ENCODE measurements around the gene METTL9. TPM values are rescaled to one million over a fixed set of nuclear protein-coding genes. Genes with fewer than 3 reads are reported as not detected.

Gene METTL9
- total and polyA plus RNA-seq, 2 of the 13 experiments (the other 11 are each of a cell fraction or from before 2014, with no cell fraction given) = 123 to 204 TPM

DNA sequence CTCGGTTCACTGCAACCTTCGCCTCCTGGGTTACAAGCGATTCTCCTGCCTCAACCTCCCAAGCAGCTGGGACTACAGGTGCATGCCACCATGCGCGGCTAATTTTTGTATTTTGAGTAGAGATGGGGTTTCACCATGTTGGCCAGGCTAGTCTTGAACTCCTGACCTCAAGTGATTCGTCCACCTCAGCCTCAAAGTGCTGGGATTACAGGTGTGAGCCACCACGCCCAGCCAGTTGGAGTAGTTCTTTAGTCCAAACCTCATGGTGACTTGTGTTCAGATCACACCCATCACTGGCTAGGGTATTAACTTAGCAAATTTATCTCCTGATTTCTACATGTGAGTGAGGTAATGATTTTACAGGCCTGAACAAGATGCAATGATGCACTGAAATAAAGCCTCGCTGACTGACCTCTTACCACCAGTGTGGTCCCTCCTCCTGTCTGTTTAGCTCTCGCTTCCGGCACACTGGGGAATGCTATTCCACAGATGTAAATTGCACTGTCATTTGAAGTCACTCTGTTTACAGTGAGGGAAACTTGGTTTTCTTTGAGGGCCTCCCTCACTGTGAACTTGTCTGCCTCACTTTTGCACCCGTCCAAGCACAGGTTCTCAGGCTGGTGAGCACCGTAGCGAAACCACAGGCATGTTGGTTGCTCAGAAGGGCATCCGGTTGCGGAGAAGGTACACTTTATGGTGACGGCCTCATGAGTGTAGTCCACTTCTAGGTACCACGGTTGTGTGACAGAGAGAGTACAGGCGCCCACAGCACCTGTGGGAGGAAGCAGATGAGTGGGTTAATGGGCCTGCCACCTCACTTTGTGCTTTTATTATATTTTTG is 47.6 kb downstream of the METTL9 start (continued):
- TF ChIP-seq, protein P1, sequence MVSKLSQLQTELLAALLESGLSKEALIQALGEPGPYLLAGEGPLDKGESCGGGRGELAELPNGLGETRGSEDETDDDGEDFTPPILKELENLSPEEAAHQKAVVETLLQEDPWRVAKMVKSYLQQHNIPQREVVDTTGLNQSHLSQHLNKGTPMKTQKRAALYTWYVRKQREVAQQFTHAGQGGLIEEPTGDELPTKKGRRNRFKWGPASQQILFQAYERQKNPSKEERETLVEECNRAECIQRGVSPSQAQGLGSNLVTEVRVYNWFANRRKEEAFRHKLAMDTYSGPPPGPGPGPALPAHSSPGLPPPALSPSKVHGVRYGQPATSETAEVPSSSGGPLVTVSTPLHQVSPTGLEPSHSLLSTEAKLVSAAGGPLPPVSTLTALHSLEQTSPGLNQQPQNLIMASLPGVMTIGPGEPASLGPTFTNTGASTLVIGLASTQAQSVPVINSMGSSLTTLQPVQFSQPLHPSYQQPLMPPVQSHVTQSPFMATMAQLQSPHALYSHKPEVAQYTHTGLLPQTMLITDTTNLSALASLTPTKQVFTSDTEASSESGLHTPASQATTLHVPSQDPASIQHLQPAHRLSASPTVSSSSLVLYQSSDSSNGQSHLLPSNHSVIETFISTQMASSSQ (IDR thresholded peaks at IDR 0.05; ENCODE audit: low read depth) = no peak
- TF ChIP-seq, protein P1 (CRISPR knock-in tag; IDR thresholded peaks at IDR 0.05; ENCODE audit: borderline replicate concordance) = 0 out of 2 replicates have a peak, but pooled peaks have one; percentile 36
- no peak for TF ChIP-seq ARHGAP35 (CRISPR knock-in tag; IDR thresholded peaks at IDR 0.05; ENCODE audit: borderline replicate concordance)

- no peak overlapping the region for H3K9ac ChIP-seq (ENCODE audit: insufficient read depth, low read depth, low read length)
- FAIRE-seq (no peak), DNase-seq (ENCODE audit: low spot score) (peak; percentile 45), ATAC-seq (peak; percentile 65)
- no peaks in the 10 kb centered on the region for H3K9me3 ChIP-seq (ENCODE audit: low read length)
- no TSS peak for BruUV-seq (replicated peaks)
- H3K79me2 ChIP-seq (ENCODE audit: insufficient read depth, low read length) = no peaks in the 10 kb centered on the region
- H3K4me1 ChIP-seq (ENCODE audit: insufficient read depth, low read length) = peaks cover 23% of the 10 kb centered on the region
- WGBS (ENCODE audit: low lambda C conversion rate) = 81% methylated on average over 9 of the region's 9 CpGs
- in situ Hi-C loops (cut with HindIII; ENCODE audit: extremely low pct_ligation_motif_present, low pct_unique_long_range_greater_than_20kb) (no loop called here), intact Hi-C loops (cut with micrococcal nuclease; ENCODE audit: unreplicated experiment) (no loop called here)
- H3K27me3 ChIP-seq (ENCODE audit: control insufficient read depth in 1 of 2, insufficient read depth in 2 of 2, low read length in 2 of 2) = no peaks in the 10 kb centered on the region
- H3K4me2 ChIP-seq (ENCODE audit: low read depth, low read length) = peak overlapping the region; percentile 13; the same call in 1 of the 2 replicates
- POLR2A ChIA-PET = no interaction called here
- no peak overlapping the region for H3K4me3 ChIP-seq (replicated peaks in 1 of 3; ENCODE audit: insufficient read depth in 1 of 3, low read depth in 2 of 3, low read length in 3 of 3)
- peaks cover 4 to 9% of the 10 kb centered on the region in 2 experiments; a peak in 3 of 5 replicates for H3K36me3 ChIP-seq (replicated peaks in 1 of 2; ENCODE audit: control insufficient read depth in 1 of 2, insufficient read depth in 2 of 2, low read length in 2 of 2)
- peaks cover 3% of the 10 kb centered on the region; the same call in 1 of the 2 replicates for H4K20me1 ChIP-seq (ENCODE audit: insufficient read depth, low read length)
- CTCF ChIA-PET (ENCODE audit: low intra/inter-chr PET ratio, low total read pairs) = no interaction called here
- H2AFZ ChIP-seq (ENCODE audit: low read length) = no peak overlapping the region
- no peak overlapping the region for H3K27ac ChIP-seq (ENCODE audit: extremely low read length, insufficient read depth, low read length)
- TF ChIP-seq NR2F2 (IDR thresholded peaks at IDR 0.05; ENCODE audit: borderline replicate concordance, low read depth) (no peak), SIX4 (CRISPR knock-in tag; IDR thresholded peaks at IDR 0.05) (no peak), PHB2 (IDR thresholded peaks at IDR 0.05; ENCODE audit: partially characterized antibody) (no peak), NCOA5 (CRISPR knock-in tag; IDR thresholded peaks at IDR 0.05) (no peak), ZNF572 (CRISPR knock-in tag; IDR thresholded peaks at IDR 0.05) (no peak), STAT5B (CRISPR knock-in tag; IDR thresholded peaks at IDR 0.05) (no peak), ZNF547 (CRISPR knock-in tag; IDR thresholded peaks at IDR 0.05) (no peak)
- TF ChIP-seq, protein P1 (IDR thresholded peaks at IDR 0.05; ENCODE audit: low read depth) = no peak
- TF ChIP-seq, protein P1 (CRISPR knock-in tag; IDR thresholded peaks at IDR 0.05; ENCODE audit: borderline replicate concordance) = no peak
Measured at GRCh38 chr16:21647562-21648164, 48.3 kb downstream of the METTL9 start.

All from HepG2 (cell line).